ENCODE results near the gene RARS2. TPM values are rescaled to one million over a fixed set of nuclear protein-coding genes. Genes with fewer than 3 reads are reported as not detected.

RARS2 gene
- total and polyA plus RNA-seq, 9 of the 15 experiments (the other 6 are each of a cell fraction or from before 2014, with no cell fraction given): 30.0 to 92.7 (median 43.4) TPM

- no peak overlapping the region for H2AFZ ChIP-seq (ENCODE audit: low read depth, low read length)
- ChIA-PET CTCF (ENCODE audit: low intra/inter-chr PET ratio) (no interaction called here), POLR2A (interaction anchor here (1.2 kb wide), 1 partner anchor 11 kb away, joined by 3 read pairs; no protein-coding TSS in a partner anchor)
- no peak overlapping the region for H3K9ac ChIP-seq (ENCODE audit: insufficient read depth in 1 of 2, low read depth in 2 of 2, low read length in 2 of 2)
- intact Hi-C loops (cut with micrococcal nuclease): no loop called here
- no peak for TF ChIP-seq BCL6 (CRISPR knock-in tag; IDR thresholded peaks at IDR 0.05)
- FAIRE-seq (no peak), ATAC-seq (no peak), DNase-seq (ENCODE audit: extremely low read depth in 1 of 4, low spot score in 3 of 4) (no peak)
- H3K79me2 ChIP-seq (ENCODE audit: control insufficient read depth, insufficient read depth, low read length): peaks cover 89% of the 10 kb centered on the region
- no peak overlapping the region for H3K4me2 ChIP-seq (ENCODE audit: insufficient read depth, low read length)
- H3K9me1 ChIP-seq (ENCODE audit: control insufficient read depth, insufficient read depth, low read length): no peaks in the 10 kb centered on the region
- H3K4me1 ChIP-seq (replicated peaks in 1 of 2; ENCODE audit: control insufficient read depth in 2 of 2, insufficient read depth in 2 of 2, low read length in 2 of 2): peaks cover 0 to 4% of the 10 kb centered on the region in 2 experiments; a peak in 3 of 5 replicates
- H3K4me3 ChIP-seq: no peak overlapping the region
- no peak overlapping the region for H3K27ac ChIP-seq (ENCODE audit: extremely low read depth, low read depth, low read length)
- H3K9me3 ChIP-seq (replicated peaks; ENCODE audit: control insufficient read depth, insufficient read depth, low read depth, low read length): no peaks in the 10 kb centered on the region
- no peaks in the 10 kb centered on the region for H3K27me3 ChIP-seq (ENCODE audit: control insufficient read depth in 2 of 2, insufficient read depth in 2 of 2, low read length in 2 of 2)
- in situ Hi-C loops (cut with MboI): no loop called here
- H4K20me1 ChIP-seq (replicated peaks; ENCODE audit: control insufficient read depth, insufficient read depth, low read length): peaks cover 11% of the 10 kb centered on the region; the same call in 1 of the 2 replicates
- WGBS (ENCODE audit: insufficient coverage, low coverage, missing lambda C conversion rate): 92% methylated on average over 8 of the region's 8 CpGs
- H3K36me3 ChIP-seq (ENCODE audit: control insufficient read depth, insufficient read depth, low read length): peaks cover 56% of the 10 kb centered on the region
- no TSS peak for BruUV-seq (replicated peaks)
These were observed 3.3 kb downstream of the RARS2 start for GRCh38 chr6:87586371-87587077.

GRCh38 chr6:87583822-87584221 lies 6.0 kb downstream of the RARS2 start:
- in situ Hi-C loops (cut with MboI): no loop called here
- ATAC-seq: no peak
- Histone ChIP-seq H4K20me1 (replicated peaks; ENCODE audit: control insufficient read depth, insufficient read depth, low read length) (peaks cover 5% of the 10 kb centered on the region; the same call in 1 of the 2 replicates), H3K9ac (ENCODE audit: insufficient read depth in 1 of 2, low read depth in 2 of 2, low read length in 2 of 2) (no peak overlapping the region), H3K27ac (ENCODE audit: extremely low read depth, low read depth, low read length) (no peak overlapping the region), H3K4me2 (ENCODE audit: insufficient read depth, low read length) (no peak overlapping the region), H3K79me2 (ENCODE audit: control insufficient read depth, insufficient read depth, low read length) (peaks cover 77% of the 10 kb centered on the region), H3K27me3 (ENCODE audit: control insufficient read depth in 2 of 2, insufficient read depth in 2 of 2, low read length in 2 of 2) (no peaks in the 10 kb centered on the region), H3K36me3 (ENCODE audit: control insufficient read depth, insufficient read depth, low read length) (peaks cover 75% of the 10 kb centered on the region), H2AFZ (ENCODE audit: low read depth, low read length) (no peak overlapping the region), H3K4me1 (replicated peaks in 1 of 2; ENCODE audit: control insufficient read depth in 2 of 2, insufficient read depth in 2 of 2, low read length in 2 of 2) (peaks cover 0 to 4% of the 10 kb centered on the region in 2 experiments; a peak in 2 of 5 replicates), H3K9me3 (replicated peaks; ENCODE audit: control insufficient read depth, insufficient read depth, low read depth, low read length) (no peaks in the 10 kb centered on the region), H3K9me1 (ENCODE audit: control insufficient read depth, insufficient read depth, low read length) (no peaks in the 10 kb centered on the region), H3K4me3 (no peak overlapping the region)
- 91% methylated on average over 4 of the region's 4 CpGs for WGBS (ENCODE audit: insufficient coverage, low coverage, missing lambda C conversion rate)
- TF ChIP-seq, protein P1, sequence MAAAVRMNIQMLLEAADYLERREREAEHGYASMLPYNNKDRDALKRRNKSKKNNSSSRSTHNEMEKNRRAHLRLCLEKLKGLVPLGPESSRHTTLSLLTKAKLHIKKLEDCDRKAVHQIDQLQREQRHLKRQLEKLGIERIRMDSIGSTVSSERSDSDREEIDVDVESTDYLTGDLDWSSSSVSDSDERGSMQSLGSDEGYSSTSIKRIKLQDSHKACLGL (CRISPR knock-in tag; IDR thresholded peaks at IDR 0.05; ENCODE audit: borderline replicate concordance, poor library complexity, severe bottlenecking): no peak
- TF ChIP-seq ETV1 (tag; conservative IDR thresholded peaks at IDR 0.05; ENCODE audit: low read depth): no peak
- ChIA-PET CTCF (ENCODE audit: low intra/inter-chr PET ratio) (no interaction called here), POLR2A (interaction anchor here (0.6 kb wide), 1 partner anchor 956 kb away, joined by 4 read pairs; no protein-coding TSS in a partner anchor)
- DNase-seq (ENCODE audit: extremely low read depth in 1 of 4, low spot score in 3 of 4): no peak
- intact Hi-C loops (cut with micrococcal nuclease): no loop called here
- no TSS peak for BruUV-seq (replicated peaks)
- FAIRE-seq: no peak

All from K562 (cell line).